Osteoblast (primary cell): ENCODE measurements around the gene PARP4. TPM values are rescaled to one million over a fixed set of nuclear protein-coding genes. Genes with fewer than 3 reads are reported as not detected.
"Not testable (repeated sequence)": the region's sequence is repeated elsewhere in the genome, so short reads cannot be mapped to it uniquely, and the experiment has no call there.

Experiments
- DNase-seq: peaks from one replicate; pipeline ENCODE4 v3.0.0; 2011; ENCODE audit warnings: low spot score, mixed read lengths; ENCODE audit not compliant: insufficient read length; ENCODE audit errors: missing footprints
- H2AFZ ChIP-seq: 2 replicates; pipeline ENCODE4 v1.6.0; 2011; ENCODE audit warnings: mild to moderate bottlenecking, low read length
- H3K27ac ChIP-seq: 2 replicates; pipeline ENCODE4 v1.5.1; 2011; ENCODE audit warnings: mild to moderate bottlenecking, low read depth, low read length, moderate library complexity
- H3K27me3 ChIP-seq: 2 replicates; pipeline ENCODE4 v1.6.0; 2012; ENCODE audit warnings: mild to moderate bottlenecking, control low read depth, inconsistent platforms, low read length, moderate library complexity; ENCODE audit not compliant: insufficient read depth
- H3K36me3 ChIP-seq: 2 replicates; pipeline ENCODE4 v1.5.1; 2011; ENCODE audit warnings: mild to moderate bottlenecking, low read length, control low read depth, moderate library complexity; ENCODE audit not compliant: insufficient read depth
- H3K4me1 ChIP-seq: 2 replicates; pipeline ENCODE4 v1.5.1; 2011; ENCODE audit warnings: mild to moderate bottlenecking, low read length, control low read depth, moderate library complexity; ENCODE audit not compliant: insufficient read depth
- H3K4me2 ChIP-seq: 2 replicates; pipeline ENCODE4 v1.6.0; 2011; ENCODE audit warnings: mild to moderate bottlenecking, low read length; ENCODE audit not compliant: insufficient read depth
- H3K4me3 ChIP-seq: fragments of 200-600 bp; sonication (generic); 3 replicates; pipeline ENCODE4 v1.5.1; 2012; ENCODE audit warnings: mild to moderate bottlenecking, low read length, inconsistent platforms; ENCODE audit not compliant: insufficient read depth
- H3K79me2 ChIP-seq: 2 replicates; pipeline ENCODE4 v1.6.0; 2012; ENCODE audit warnings: mild to moderate bottlenecking, low read length, control low read depth, inconsistent platforms; ENCODE audit not compliant: insufficient read depth
- H3K9me3 ChIP-seq: 2 replicates; pipeline ENCODE4 v1.5.1; 2011; ENCODE audit warnings: low read depth, low read length, control low read depth
- H4K20me1 ChIP-seq: 2 replicates; pipeline ENCODE4 v1.6.0; 2012; ENCODE audit warnings: mild to moderate bottlenecking, low read length, control low read depth; ENCODE audit not compliant: insufficient read depth
- total RNA-seq: library from RNA; depleted of rRNA; stranded (reverse); fragments of >200 nt; gene quantifications from 2 replicates; pipeline ENCODE4 v1.2.3, GENCODE V29; 2012
- TF ChIP-seq, protein P1 (sequence below): IDR thresholded peaks from 2 replicates; pipeline ENCODE4 v1.5.1; 2011; ENCODE audit warnings: mild to moderate bottlenecking, low read depth, low read length, moderate library complexity; ENCODE audit errors: extremely low read depth

PARP4 gene
- total RNA-seq, 1 donor, result 63.0 TPM

DNA sequence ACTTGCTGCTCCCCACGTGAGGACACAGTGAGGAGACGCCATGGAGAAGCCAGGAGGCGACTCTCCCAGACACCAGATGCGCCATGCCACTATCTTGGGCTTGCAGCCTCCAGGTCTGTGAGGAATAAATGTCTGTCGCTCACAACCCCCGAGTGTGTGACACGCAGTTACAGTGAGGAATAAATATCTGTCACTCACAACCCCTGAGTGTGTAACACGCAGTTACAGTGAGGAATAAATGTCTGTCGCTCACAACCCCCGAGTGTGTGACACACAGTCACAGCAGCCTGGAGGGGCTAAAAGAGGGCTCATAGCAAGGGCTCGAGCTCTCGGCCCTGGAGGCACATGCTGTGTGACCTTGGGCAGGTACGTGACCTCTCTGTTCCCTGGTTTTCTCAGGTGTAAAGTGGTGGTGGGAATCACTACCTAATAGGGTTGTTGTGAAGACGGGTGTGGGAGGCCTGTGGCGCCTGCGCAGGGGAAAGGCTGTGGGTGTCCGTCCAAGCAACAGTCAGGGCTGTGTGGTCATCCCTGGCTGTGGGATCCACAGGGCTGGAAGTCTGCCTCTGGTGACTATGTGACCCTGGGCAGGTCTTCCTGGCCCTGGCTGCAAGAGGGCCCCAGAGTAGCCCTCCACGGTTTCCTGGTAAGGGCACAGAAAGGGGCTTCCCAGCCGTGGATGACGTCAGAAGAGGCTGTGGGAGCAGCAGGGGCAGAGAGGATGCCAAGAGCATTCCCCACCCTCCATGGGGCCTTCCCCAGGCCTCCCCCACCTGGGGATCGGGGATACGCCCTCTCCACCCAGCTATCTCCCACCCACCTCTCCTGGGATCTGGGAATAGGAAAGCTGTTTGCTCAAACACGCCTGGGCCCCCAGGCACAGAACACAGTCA is 125.5 kb downstream of the PARP4 start:
- Histone ChIP-seq H3K36me3 (no peaks in the 10 kb centered on the region), H3K4me3 (no peak overlapping the region), H2AFZ (no peak overlapping the region), H3K79me2 (no peaks in the 10 kb centered on the region), H3K27ac (no peak overlapping the region), H4K20me1 (no peaks in the 10 kb centered on the region), H3K4me1 (no peaks in the 10 kb centered on the region), H3K4me2 (no peak overlapping the region), H3K27me3 (no peaks in the 10 kb centered on the region), H3K9me3 (no peaks in the 10 kb centered on the region)
- no peak for DNase-seq
- TF ChIP-seq, protein P1, sequence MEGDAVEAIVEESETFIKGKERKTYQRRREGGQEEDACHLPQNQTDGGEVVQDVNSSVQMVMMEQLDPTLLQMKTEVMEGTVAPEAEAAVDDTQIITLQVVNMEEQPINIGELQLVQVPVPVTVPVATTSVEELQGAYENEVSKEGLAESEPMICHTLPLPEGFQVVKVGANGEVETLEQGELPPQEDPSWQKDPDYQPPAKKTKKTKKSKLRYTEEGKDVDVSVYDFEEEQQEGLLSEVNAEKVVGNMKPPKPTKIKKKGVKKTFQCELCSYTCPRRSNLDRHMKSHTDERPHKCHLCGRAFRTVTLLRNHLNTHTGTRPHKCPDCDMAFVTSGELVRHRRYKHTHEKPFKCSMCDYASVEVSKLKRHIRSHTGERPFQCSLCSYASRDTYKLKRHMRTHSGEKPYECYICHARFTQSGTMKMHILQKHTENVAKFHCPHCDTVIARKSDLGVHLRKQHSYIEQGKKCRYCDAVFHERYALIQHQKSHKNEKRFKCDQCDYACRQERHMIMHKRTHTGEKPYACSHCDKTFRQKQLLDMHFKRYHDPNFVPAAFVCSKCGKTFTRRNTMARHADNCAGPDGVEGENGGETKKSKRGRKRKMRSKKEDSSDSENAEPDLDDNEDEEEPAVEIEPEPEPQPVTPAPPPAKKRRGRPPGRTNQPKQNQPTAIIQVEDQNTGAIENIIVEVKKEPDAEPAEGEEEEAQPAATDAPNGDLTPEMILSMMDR, result no peak

DNA sequence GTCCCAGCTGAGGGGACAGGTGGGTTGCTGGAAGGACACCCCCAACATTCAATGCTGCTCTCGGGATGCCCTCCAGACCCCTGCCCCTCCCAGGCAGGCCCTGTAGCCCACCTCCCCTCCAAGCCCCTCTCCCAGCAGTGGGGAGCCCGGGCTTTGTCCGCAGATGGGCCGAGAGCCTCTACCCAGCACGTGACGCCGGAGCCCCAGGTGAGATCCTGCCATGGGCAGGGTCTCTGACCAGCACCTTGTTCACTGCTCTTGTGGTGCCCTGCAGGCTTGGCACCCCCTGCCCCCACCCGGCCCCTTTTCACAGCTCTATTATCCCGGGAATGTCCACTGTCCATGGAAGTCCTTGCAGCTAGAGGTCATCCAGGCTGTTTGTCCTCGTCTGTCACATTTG is 126.7 kb downstream of the PARP4 start:
- H3K9me3 ChIP-seq, result no peaks in the 10 kb centered on the region
- no peak overlapping the region for H2AFZ ChIP-seq
- no peaks in the 10 kb centered on the region for H3K4me1 ChIP-seq
- TF ChIP-seq, protein P1, result no peak
- no peak overlapping the region for H3K4me3 ChIP-seq
- H4K20me1 ChIP-seq, result no peaks in the 10 kb centered on the region
- no peaks in the 10 kb centered on the region for H3K36me3 ChIP-seq
- H3K79me2 ChIP-seq, result no peaks in the 10 kb centered on the region
- no peak for DNase-seq
- H3K27me3 ChIP-seq, result no peaks in the 10 kb centered on the region
- H3K4me2 ChIP-seq, result no peak overlapping the region
- H3K27ac ChIP-seq, result no peak overlapping the region

DNA sequence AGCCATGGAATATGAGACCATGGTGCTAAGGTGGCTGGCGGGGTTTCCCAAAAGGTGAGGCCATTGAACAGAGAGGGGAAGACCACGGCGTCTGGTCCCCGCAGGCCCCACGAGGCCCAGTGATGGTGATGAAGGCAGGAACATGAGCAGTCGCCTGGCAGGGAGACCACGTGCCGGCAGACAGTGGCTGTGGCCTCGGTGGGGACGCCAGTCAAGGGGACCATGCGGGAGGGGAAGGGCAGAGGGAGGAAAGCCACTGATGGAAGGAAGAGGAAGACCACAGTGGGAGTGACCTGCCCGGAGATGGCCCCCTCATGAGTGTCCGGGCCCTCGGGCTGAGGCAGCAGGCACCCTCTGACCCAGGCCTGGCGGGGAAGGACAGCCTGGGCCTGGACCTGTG is 127.6 kb downstream of the PARP4 start:
- H3K27me3 ChIP-seq, H4K20me1 ChIP-seq, DNase-seq, H3K4me3 ChIP-seq, H3K36me3 ChIP-seq, H2AFZ ChIP-seq, H3K9me3 ChIP-seq, H3K4me1 ChIP-seq, H3K4me2 ChIP-seq, H3K79me2 ChIP-seq, H3K27ac ChIP-seq: not testable (repeated sequence)

DNA sequence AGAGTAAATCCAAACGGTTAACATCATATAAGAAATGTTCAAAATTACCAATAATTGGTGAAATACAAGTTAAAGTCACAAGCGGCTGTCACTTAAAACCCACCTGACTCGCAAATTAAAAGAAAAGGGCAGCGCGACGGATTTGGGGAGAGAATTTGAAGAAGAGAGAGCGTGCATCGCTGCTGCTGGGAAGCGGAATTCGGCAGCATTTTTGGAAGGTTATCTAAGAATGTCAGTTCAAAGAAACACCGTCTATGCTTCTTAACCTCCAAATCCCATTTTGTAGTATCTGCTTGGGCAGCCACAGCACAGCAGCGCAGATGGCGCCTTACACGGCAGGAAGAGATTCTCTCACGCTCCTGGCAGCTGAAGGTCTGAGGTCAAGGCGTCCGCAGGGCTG is 128.5 kb downstream of the PARP4 start:
- H3K79me2 ChIP-seq, H3K9me3 ChIP-seq, H3K4me2 ChIP-seq, H3K27ac ChIP-seq, H3K4me1 ChIP-seq, DNase-seq, H4K20me1 ChIP-seq, H3K4me3 ChIP-seq, H2AFZ ChIP-seq, H3K36me3 ChIP-seq, H3K27me3 ChIP-seq: not testable (repeated sequence)
